HG02623 (cell line): ENCODE data around the gene BPIFB6.
"Not testable (repeated sequence)": the region's sequence is repeated elsewhere in the genome, so short reads cannot be mapped to it uniquely, and the experiment has no call there.

Experiments used
- ATAC-seq: cut with Tn5 transposase; IDR thresholded peaks from one replicate; pipeline ENCODE4 v1.9.1; 2021; ENCODE audit warnings: moderate library complexity; ENCODE audit not compliant: unreplicated experiment

The BPIFB6 gene

GRCh38 chr20:33027769-33028751 is 3.4 kb upstream of the BPIFB6 start:
- no peak for ATAC-seq

GRCh38 chr20:33028875-33029274 is 2.6 kb upstream of the BPIFB6 start:
- ATAC-seq, result no peak

DNA sequence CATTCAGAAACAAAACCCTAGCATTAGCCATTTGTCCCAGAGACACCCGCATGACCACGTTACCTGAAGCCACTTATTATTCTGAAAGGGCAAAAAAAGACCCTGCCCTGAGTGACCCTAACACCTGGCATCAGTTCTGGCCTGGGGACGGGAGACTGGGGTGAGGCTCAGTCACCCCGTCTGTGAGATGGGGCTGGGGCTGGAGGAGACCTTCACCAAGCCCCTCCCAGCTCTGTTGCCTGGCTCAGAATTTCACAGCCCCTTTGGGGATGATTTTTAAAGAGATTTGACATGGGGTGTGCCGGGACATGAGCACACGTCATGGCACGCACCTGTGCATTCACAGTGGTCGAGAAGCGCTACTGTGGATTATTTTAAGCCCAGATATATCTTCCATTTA is 1.4 kb upstream of the BPIFB6 start:
- no peak for ATAC-seq

DNA sequence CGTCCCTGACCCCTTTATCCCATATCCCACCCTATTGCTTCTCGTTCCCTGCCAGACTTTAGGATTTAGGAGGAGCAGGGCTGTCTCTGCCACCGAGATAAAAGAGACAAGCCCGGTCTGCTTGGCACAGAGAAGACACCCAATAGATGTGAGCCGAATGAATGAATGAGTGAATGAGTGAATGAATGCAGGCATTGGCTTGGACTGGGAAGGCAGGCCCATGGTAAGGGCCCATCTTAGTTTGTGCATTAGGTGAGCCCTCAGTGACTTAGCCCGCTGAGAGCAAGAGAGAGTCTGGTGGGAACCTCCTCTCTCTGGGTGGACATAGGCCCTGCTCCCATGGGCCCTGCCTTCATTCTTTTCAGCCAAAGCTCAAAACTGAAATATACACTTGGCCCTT is 879 bp upstream of the BPIFB6 start:
- ATAC-seq, result no peak

- no peak for ATAC-seq
These were observed 1.1 kb downstream of the BPIFB6 start for GRCh38 chr20:33032555-33032954.

DNA sequence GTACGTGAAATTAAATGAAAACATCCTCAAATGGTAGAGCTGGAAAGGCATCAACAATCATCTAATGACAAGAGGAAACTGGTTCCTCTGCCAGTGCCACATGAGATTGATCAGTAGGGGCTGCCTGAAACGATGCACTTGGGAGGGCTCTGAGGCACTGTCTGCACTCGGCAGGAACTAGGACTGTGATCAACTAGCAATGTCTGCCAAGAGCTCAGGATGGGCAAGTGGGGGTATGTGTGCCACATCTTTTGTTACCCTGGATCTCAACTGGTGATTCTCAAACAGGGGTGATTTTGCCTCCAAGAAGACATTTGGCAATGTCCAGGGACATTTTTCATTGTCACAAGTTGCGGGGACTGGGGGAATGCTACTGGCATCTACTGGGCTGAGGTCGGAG is 1.9 kb downstream of the BPIFB6 start:
- no peak for ATAC-seq

- ATAC-seq, result no peak
These were observed 2.7 kb downstream of the BPIFB6 start for GRCh38 chr20:33034115-33034514.

GRCh38 chr20:33034901-33035492 is 3.5 kb downstream of the BPIFB6 start:
- ATAC-seq, result no peak

- no peak for ATAC-seq
These were observed 6.0 kb downstream of the BPIFB6 start for GRCh38 chr20:33037456-33037855.

- no peak for ATAC-seq
These were observed 6.8 kb downstream of the BPIFB6 start for GRCh38 chr20:33038243-33038642.

DNA sequence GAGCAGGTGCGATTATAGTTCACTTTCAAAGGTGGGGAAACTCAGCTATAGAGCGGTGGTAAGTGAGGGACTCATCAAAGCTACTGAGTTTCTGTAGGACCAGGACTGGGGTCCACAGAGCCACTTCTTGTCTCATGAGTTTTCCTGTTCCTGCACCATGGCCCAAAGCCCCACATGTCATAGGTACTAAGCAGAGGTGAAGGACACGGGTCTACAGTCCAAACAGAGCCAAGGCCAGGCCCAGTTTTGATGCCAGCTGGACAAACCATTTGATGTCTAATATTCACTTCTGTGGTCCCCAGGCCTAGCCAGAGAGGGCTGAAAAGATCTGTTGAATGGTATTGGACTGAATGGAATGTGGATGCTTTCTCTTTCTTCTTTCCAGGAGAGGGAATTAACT is 11.0 kb downstream of the BPIFB6 start:
- ATAC-seq, result no peak

GRCh38 chr20:33042983-33043730 is 11.7 kb downstream of the BPIFB6 start:
- ATAC-seq, result no peak

- no peak for ATAC-seq
These were observed 12.3 kb downstream of the BPIFB6 start for GRCh38 chr20:33043731-33044181.

DNA sequence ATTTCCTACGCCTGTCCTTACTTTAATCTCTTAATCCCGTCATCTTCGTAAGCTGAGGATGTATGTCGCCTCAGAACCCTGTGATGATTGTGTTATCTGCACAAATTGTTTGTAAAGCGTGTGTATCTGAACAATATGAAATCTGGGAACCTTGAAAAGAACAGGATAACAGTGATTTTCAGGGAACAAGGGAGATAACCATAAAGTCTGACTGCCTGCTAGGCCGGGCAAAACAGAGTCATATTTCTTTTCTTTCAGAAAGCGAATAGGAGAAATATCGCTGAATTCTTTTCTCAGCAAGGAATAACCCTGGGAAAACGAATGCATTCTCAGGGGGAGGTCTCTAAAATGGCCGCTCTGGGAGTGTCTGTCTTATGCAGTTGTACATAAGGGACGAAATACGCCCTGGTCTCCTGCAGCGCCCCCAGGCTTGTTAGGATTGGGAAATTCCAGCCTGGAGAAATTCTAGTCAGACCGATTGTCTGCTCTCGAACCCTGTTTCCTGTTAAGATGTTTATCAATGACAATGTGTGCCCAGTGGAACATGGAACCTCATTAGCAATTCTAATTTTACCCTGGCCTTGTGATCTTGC is 13.8 kb downstream of the BPIFB6 start:
- not testable (repeated sequence) for ATAC-seq

- no peak for ATAC-seq
These were observed 15.0 kb downstream of the BPIFB6 start for GRCh38 chr20:33046412-33046811.

DNA sequence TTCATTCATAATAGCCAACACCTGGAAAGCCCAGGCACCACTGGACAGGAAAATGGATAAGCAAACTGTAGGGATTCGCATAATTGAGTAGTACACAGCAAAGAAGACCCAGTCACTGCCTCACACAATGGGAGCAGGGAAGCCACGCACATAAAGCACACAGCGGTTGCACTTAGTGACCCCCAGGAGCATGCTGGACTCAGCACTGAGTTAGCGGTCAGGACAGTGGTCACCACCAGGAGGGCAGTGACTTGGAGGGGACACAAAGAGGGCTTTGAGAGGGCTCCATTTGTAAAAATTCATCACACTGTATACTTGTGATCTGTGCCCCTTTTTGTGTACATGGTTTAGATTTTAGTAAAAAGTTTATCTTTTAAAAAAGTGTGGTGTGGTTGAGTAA is 19.9 kb downstream of the BPIFB6 start:
- ATAC-seq, result no peak

DNA sequence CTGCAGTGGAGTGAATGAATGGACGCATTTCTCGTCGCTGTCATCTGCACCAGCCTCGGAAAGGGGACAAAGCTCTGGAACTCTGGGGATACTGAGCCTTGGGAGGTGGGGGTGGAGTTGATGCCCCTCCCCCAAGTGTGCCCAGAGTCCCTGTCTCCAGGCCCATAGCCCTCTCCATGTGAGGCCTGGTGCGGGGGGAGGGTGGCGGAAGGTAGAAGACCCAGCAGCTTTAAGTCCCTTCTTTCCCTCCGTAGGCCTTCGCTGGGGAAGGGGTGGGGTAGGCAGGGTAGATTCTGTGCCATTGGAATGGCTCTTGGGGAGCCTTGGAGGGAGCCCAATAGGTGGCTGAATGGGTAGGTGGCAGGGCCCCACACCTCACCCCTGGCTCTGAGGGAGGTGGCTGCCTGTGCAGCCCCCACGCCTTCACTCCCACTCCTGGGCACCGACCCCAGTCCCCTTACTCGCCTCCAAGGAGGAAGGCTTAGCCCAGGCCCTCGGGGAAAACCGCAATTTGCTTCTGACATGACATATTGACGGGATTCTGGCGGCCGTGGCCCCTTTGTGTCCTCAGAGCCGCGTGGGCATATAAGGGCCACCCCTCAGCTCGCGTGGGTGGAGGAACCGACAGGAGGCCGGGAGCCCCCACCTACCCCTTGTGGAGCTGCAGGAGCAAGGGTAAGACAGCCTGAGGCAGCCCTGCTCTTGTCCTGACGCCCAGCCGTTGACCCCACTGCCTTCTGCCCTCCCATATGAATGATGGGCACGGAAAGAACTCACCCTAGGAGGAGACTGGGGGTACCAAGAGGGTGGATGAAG is 22.1 kb downstream of the BPIFB6 start, which contains the start of gene BPIFB3:
Gene BPIFB3, plus strand, starts transcription at position 613 of the 816 bp plus-strand sequence. CDS start 1,533 bp downstream, outside the sequence.
- no peak for ATAC-seq

- ATAC-seq, result no peak
These were observed 22.9 kb downstream of the BPIFB6 start for GRCh38 chr20:33054381-33054780.

- ATAC-seq, result no peak
These were observed 23.3 kb downstream of the BPIFB6 start for GRCh38 chr20:33054791-33055190.

DNA sequence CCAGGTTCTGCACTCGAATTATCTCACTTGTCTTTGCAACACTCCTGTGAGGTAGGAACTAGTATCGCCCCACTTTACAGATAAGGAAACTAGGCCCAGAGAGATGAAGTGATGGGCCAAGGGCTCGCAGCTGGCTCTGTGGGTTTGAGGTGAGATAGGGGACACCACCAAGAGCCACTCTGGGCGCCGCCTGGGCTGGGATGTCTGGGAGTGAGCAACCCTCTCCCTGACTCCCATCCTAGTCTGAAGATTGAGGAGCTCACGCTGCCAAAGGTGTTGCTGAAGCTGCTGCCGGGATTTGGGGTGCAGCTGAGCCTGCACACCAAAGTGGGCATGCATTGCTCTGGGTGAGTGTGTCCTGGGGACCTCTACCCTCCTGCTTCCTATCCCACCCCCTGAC is 27.7 kb downstream of the BPIFB6 start:
- ATAC-seq, result no peak
